HG03432 (cell line): ENCODE results near the gene ZNF512B.

Source experiments
- ATAC-seq: cut with Tn5 transposase; IDR thresholded peaks from one replicate; pipeline ENCODE4 v1.9.1; 2021; ENCODE audit warnings: mild to moderate bottlenecking, moderate library complexity; ENCODE audit not compliant: unreplicated experiment

The ZNF512B gene

GRCh38 chr20:63951398-63952209, 18.1 kb downstream of the ZNF512B start:
- ATAC-seq, result no peak

DNA sequence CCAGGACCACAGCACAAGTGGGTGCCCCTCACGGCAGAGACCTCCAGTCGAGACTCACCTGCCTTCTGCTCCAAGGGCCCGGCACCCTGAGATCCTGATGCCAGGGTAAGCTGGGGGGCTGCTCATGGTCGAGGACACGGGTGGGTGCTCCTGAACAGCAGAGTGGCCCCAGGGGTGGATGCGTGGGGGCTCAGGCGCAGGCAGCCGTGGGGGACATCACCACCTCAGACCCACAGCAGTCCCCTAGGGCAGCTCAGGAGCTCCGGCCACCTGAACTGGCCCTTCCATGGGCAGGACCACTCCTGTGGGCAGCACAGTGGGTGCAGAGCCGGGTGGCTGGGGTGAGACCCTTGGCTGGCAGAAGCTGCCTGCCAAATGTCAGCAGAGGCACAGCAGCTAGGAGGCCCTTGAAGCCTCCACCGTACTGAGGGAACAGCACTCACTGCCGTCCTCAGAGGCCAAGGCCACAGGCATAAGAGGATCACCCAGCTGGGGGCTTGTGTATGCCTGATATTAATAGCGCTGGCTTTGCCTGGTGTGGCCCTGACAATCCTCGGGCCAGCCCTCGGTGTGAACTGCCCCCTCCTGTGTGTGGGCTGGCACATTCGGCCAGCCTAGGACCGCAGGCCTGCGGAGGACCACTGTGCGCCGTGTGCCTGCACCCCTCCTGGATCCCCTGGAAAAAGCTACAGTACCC, 18.9 kb downstream of the ZNF512B start:
- ATAC-seq, result no peak

- ATAC-seq, result no peak
Measured at GRCh38 chr20:63947638-63948456, 21.9 kb downstream of the ZNF512B start.

DNA sequence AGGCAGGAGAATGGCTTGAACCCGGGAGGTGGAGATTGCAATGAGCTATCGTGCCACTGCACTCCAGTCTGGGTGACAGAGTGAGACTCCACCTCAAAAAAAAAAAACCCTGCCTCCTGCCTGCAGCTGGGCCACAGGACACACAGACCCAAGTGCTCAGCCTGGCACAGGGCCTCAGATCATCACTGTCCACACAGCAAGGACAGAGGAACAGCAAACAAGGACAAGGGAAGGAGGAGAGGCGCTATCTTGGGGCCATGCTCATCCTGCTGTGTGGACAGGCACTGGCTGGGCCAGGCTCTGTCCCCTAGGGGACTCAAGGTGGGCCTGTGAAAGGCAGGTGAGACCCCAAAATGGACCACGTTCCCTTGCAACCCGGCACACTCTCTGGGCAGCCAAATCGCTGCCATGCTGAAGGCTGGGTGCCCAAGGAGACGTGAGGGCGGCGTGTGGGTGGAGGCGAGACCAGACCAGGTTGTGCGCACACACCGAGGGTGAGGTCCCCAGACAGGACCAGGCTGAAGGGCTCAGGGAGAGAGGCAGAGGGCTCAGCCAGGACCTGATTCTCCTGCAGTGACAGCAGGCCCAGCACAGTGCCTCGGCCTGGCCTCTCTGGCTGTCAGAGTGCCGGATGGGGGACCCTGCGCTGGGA, 22.6 kb downstream of the ZNF512B start:
- no peak for ATAC-seq

DNA sequence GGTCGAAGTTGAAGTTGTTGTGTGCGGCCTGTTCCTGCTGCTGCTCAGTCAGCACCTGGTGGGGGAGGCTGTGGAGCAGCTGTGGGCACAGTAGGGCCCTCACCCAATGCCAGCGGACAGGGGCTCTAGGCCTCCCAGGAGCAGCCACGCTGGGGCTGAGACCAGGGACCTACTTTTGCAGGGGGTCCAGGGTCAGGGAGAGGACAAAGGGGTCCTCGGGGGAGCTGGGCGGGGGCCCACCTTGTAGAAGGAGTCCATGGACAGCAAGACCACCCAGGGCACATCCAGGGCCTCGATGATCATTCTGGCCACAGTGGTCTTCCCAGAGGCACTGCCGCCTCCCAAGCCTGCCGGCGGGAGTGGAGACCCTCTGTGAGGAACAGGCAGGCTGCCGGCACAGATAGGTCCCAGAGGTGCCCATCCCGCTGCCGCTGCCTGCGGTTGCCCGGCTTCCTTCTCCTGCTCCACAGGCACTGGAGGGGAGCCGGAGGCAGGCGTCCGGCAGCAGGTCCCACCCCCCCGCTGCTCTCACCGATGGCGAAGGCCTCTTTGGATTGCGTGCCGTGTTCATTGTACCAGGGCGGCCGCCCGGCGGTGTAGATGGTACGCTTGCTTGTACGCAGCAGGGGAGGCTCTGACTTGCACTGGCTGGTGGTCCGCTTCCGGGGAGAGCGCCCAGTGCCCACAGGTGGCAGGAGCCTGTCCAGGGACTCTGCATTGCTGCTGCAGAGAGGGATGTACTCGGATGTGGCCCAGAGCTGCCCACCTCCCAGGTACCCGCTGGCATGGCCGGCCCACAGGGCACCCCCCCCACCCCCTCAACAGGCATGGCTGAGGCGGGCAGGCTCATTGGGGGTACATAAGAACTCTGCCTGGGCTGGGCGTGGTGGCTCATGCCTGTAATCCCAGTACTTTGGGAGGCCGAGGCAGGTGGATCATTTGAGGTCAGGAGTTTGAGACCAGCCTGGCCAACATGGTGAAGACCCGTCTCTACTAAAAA, 23.5 kb downstream of the ZNF512B start:
- ATAC-seq, result no peak

- no peak for ATAC-seq
Measured at GRCh38 chr20:63945031-63945658, 24.6 kb downstream of the ZNF512B start.

DNA sequence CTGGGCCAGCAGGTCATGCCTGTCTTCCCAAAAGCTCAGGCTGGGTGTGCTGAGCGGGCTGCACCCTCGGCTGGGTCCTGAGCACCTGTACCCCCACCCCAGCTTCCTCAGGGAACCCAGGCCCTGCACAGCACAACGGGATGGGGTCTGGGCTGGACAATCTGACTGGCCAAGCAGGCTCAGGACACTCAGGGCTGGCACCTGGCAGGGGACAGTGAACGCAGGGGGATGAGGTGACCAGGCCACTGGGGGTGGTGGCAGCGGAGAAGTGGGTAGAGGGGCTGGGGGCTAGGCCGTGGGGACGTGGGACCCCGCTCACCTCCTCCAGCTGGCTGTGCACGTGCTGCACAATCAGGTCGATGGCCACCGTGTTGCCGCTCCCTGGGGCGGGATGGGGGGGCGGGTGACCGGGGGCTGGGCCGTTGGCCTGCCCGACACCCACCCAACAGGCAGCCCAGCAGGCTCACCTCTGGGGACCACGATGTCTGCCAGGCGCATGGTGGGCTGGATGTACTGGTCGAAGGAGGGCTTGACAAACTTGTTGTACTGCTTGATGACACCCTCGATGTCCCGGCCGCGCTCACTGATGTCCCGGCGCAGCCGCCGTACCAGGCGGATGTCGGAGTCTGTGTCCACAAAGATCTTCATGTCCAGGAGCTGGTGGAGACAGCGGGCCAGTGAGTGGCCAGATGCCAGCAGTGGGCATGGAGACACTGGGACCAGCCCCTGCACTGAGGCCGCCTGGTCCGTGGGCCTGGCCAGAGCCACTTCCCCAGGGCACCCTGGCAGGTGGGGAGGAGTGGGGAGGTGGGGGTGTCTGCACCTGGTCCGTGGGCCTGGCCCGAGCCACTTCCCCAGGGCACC, 25.4 kb downstream of the ZNF512B start:
- ATAC-seq, result no peak

- ATAC-seq, result no peak
Measured at GRCh38 chr20:63943808-63944077, 26.0 kb downstream of the ZNF512B start.

GRCh38 chr20:63942969-63943807, 26.5 kb downstream of the ZNF512B start:
- no peak for ATAC-seq

DNA sequence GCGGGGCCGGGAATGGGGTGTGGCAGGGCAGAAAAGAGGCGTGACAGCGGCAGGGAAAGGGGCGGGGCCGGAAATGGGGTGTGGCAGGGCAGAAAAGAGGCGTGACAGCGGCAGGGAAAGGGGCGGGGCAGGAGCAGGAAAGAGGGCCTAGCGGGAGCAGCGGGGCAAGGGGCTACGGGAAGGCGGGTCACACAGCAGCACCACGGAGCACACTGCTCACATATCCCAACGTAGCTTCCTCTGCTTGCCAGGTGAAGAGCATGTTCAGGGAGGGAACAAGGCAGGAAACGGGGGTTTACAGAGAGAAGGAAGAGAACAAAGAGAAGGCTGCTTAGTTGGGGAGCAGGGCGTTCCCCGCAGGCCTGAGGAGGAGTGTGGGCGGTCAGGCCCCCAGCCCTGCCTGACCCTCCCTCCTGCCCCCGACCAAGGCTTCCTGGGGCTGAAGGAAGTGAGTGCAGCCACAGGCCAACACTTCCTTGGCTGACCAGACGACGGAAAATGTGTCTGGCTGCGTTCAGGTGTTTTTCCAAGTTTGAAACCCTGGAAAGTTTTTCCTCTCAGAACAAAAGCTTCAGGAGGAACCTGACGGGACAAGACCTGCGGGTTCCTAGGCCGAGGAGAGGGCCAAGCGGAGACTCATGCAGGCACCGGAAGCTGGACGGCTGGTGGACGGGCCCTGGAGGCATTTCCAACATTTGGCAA, 27.3 kb downstream of the ZNF512B start:
- no peak for ATAC-seq

DNA sequence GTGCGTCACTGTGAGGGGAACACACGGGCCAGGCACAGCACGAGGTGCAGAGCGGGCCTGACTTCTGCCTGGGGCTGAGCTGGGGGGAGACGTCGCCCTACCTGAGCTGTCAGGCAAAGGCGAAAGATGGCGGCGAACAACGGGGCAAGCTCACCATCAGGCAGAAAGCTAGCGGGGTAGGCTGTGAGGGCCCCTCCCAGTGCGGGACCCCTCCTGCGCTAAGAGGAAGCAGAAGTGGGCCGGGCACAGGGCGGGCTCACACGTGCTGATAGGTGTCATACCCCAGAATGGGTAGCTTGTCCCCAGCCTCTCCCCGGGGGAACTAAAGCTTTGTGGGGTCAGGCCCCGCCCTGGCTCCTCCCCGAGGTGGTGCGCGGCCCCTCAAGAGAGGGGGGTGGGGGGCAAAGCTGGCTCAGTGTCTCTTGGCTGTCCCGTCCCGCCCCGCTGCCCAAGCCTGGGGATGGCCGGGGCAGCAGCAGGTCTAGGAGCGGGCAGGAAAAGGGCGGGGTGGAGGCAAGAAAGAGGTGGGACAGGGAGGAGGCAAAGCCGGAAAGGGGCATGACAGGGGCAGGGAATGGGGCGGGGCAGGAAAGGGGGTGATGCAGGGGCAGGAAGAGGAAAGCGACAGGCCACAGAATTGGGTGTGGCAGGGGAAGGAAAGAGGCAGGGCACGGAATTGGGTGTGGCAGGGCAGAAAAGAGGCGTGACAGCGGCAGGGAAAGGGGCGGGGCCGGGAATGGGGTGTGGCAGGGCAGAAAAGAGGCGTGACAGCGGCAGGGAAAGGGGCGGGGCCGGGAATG, 28.2 kb downstream of the ZNF512B start:
- ATAC-seq, result no peak

- no peak for ATAC-seq
Measured at GRCh38 chr20:63940472-63941266, 29.1 kb downstream of the ZNF512B start.

- ATAC-seq, result no peak
Measured at GRCh38 chr20:63940071-63940471, 29.7 kb downstream of the ZNF512B start.

GRCh38 chr20:63939061-63939935, 30.4 kb downstream of the ZNF512B start:
- ATAC-seq, result no peak

- ATAC-seq, result no peak
Measured at GRCh38 chr20:63937596-63937995, 32.1 kb downstream of the ZNF512B start.
